Liver (tissue), 9 donors: Measurements from ENCODE around the gene TMEM151B. TPM values are rescaled to one million over a fixed set of nuclear protein-coding genes. Genes with fewer than 3 reads are reported as not detected.

Experiments used
- DNase-seq: peaks from one replicate; pipeline ENCODE4 v3.0.0-alpha.2; 2017; ENCODE audit warnings: low spot score
- H3K27ac ChIP-seq, 2 donors: one replicate each; pipeline ENCODE4 v1.7.0; 2013; ENCODE audit warnings: inconsistent platforms in 2 of 2, low read length in 2 of 2, control low read depth in 1 of 2, low read depth in 1 of 2, mild to moderate bottlenecking in 1 of 2
- H3K27me3 ChIP-seq, 4 donors: one replicate each; pipeline versions ENCODE4 v1.6.1 to v1.7.0; 2013; ENCODE audit warnings: low read length in 3 of 4, inconsistent platforms in 1 of 4, mild to moderate bottlenecking in 1 of 4, moderate library complexity in 1 of 4; ENCODE audit not compliant: control insufficient read depth in 4 of 4, insufficient read depth in 4 of 4
- H3K36me3 ChIP-seq, 4 donors: one replicate each; pipeline versions ENCODE4 v1.6.1 to v1.7.0; 2013; ENCODE audit warnings: low read length in 3 of 4, mild to moderate bottlenecking in 3 of 4, low read depth in 1 of 4, moderate library complexity in 1 of 4; ENCODE audit not compliant: control insufficient read depth in 4 of 4, insufficient read depth in 3 of 4
- H3K4me1 ChIP-seq, 4 donors: one replicate each; pipeline versions ENCODE4 v1.6.1 to v1.7.0; 2013; ENCODE audit warnings: low read length in 3 of 4, mild to moderate bottlenecking in 3 of 4, moderate library complexity in 1 of 4; ENCODE audit not compliant: control insufficient read depth in 4 of 4, insufficient read depth in 4 of 4
- H3K4me3 ChIP-seq, 3 donors: one replicate each; pipeline versions ENCODE4 v1.6.1 to v1.7.0; 2013; ENCODE audit warnings: low read length in 3 of 3, control low read depth in 1 of 3, low read depth in 1 of 3, mild to moderate bottlenecking in 1 of 3
- H3K9ac ChIP-seq, 2 donors: one replicate each; pipeline ENCODE4 v1.7.0; 2013; ENCODE audit warnings: low read length in 2 of 2, mild to moderate bottlenecking in 2 of 2, moderate library complexity in 2 of 2, control low read depth in 1 of 2, low read depth in 1 of 2
- H3K9me3 ChIP-seq, 4 donors: one replicate each; pipeline versions ENCODE4 v1.6.1 to v1.7.0; 2013; ENCODE audit warnings: low read length in 3 of 4; ENCODE audit not compliant: control insufficient read depth in 4 of 4
- CTCF ChIP-seq: fragments of 150-350 bp; IDR thresholded peaks from 2 replicates; pipeline ENCODE4 v1.5.1; 2017; ENCODE audit warnings: improper control_type of control experiment, low read depth, low read length; ENCODE audit not compliant: missing input control
- EGR1 ChIP-seq, 2 donors: IDR thresholded peaks; 2 replicates each; pipeline ENCODE4 v1.6.1; 2016 to 2018; ENCODE audit warnings: antibody characterized with exemption in 2 of 2, low read depth in 2 of 2
- FOXA2 ChIP-seq: IDR thresholded peaks from 2 replicates; pipeline ENCODE4 v1.6.1; 2016; ENCODE audit warnings: antibody characterized with exemption
- HNF4A ChIP-seq, 2 donors: conservative IDR thresholded peaks; 2 replicates each; pipeline ENCODE4 v1.6.1; 2016; ENCODE audit warnings: antibody characterized with exemption in 2 of 2, mild to moderate bottlenecking in 2 of 2
- HNF4G ChIP-seq: IDR thresholded peaks from 2 replicates; pipeline ENCODE4 v1.6.1; 2016; ENCODE audit warnings: antibody characterized with exemption
- JUND ChIP-seq, 2 donors: IDR thresholded peaks; 2 replicates each; pipeline ENCODE4 v1.6.1; 2016; ENCODE audit warnings: antibody characterized with exemption in 2 of 2
- MAX ChIP-seq: IDR thresholded peaks from 2 replicates; pipeline ENCODE4 v1.6.1; 2016; ENCODE audit warnings: antibody characterized with exemption
- NR2F2 ChIP-seq: IDR thresholded peaks from 2 replicates; pipeline ENCODE4 v1.6.1; 2016; ENCODE audit warnings: antibody characterized with exemption
- RAD21 ChIP-seq, 2 donors: IDR thresholded peaks; 2 replicates each; pipeline ENCODE4 v1.6.1; 2016; ENCODE audit warnings: antibody characterized with exemption in 2 of 2, mild to moderate bottlenecking in 2 of 2
- REST ChIP-seq: IDR thresholded peaks from 2 replicates; pipeline ENCODE4 v1.6.1; 2016; ENCODE audit warnings: antibody characterized with exemption, mild to moderate bottlenecking
- RXRA ChIP-seq, 2 donors: IDR thresholded peaks; 2 replicates each; pipeline ENCODE4 v1.6.1; 2017 to 2018; ENCODE audit warnings: antibody characterized with exemption in 2 of 2, mild to moderate bottlenecking in 1 of 2
- SP1 ChIP-seq: IDR thresholded peaks from 2 replicates; pipeline ENCODE4 v1.6.1; 2018; ENCODE audit warnings: antibody characterized with exemption, mild to moderate bottlenecking
- TAF1 ChIP-seq: conservative IDR thresholded peaks from 2 replicates; pipeline ENCODE4 v1.6.1; 2016; ENCODE audit warnings: antibody characterized with exemption, mild to moderate bottlenecking
- YY1 ChIP-seq: IDR thresholded peaks from 2 replicates; pipeline ENCODE4 v1.6.1; 2016; ENCODE audit warnings: antibody characterized with exemption, mild to moderate bottlenecking
- WGBS: extraction: QIAGEN DNeasy Blood & Tissue Kit; methylation state at CpG from one replicate; pipeline ENCODE4 v1.1.7; 2013; 5-methylcytosine and 5-hydroxymethylcytosine counted together
- polyA plus RNA-seq, 2 donors: library from polyadenylated mRNA; stranded (reverse) in 1 of 2; unstranded in 1 of 2; fragments of 200-250 nt in 1 of 2; fragments of >200 nt in 1 of 2; fragmentation: Nextera tagmentation in 1 of 2; extraction: Ambion mirVana in 1 of 2; gene quantifications; one replicate each; pipeline versions ENCODE4 v1.2.1 to v1.2.3, GENCODE V29; 2013 to 2015
- total RNA-seq, 2 donors: library from RNA; depleted of rRNA; stranded (reverse); fragments of >200 nt; gene quantifications; one replicate each; pipeline ENCODE4 v1.2.3, GENCODE V29; 2014
- donor health status: healthy.
- donor health status: healthy.
- donor health status: healthy.
- donor health status: healthy.
- donor health status: healthy.

Gene TMEM151B
- total and polyA plus RNA-seq, 4 donors, result not detected

GRCh38 chr6:44254191-44255104 lies 15.8 kb upstream of the TMEM151B start (continued):
- TF ChIP-seq CTCF (no peak), HNF4A (conservative IDR thresholded peaks at IDR 0.05) (no peak)

GRCh38 chr6:44255105-44255808 lies 15.0 kb upstream of the TMEM151B start:
- DNase-seq, result no peak
- 62% methylated on average over 16 of the region's 16 CpGs for WGBS
- Histone ChIP-seq H3K4me3 (no peak overlapping the region), H3K36me3 (peaks cover 7 to 57% (median 46%) of the 10 kb centered on the region in 4 donors), H3K27ac (peak overlapping the region in 1 of 2 donors; percentile 6), H3K4me1 (peaks cover 2 to 30% (median 14%) of the 10 kb centered on the region in 4 donors), H3K9me3 (no peaks in the 10 kb centered on the region), H3K9ac (no peak overlapping the region), H3K27me3 (no peaks in the 10 kb centered on the region)
- TF ChIP-seq SP1 (no peak), REST (no peak), YY1 (no peak), EGR1 (IDR thresholded peaks at IDR 0.05; ENCODE audit: low read depth in 2 of 2) (no peak), HNF4G (no peak), RXRA (IDR thresholded peaks at IDR 0.05) (no peak), HNF4A (conservative IDR thresholded peaks at IDR 0.05) (no peak), TAF1 (no peak), NR2F2 (no peak), RAD21 (IDR thresholded peaks at IDR 0.05) (no peak), MAX (no peak), JUND (IDR thresholded peaks at IDR 0.05) (no peak), FOXA2 (no peak)
